NCI-H2081 treated with DMSO at 0.1 percent for 48 hours (cell line): ENCODE measurements around the gene SSBP2.
A peak's percentile ranks its signal among the peaks of the same experiment; 100 is the strongest.
"Not testable (repeated sequence)": the region's sequence is repeated elsewhere in the genome, so short reads cannot be mapped to it uniquely, and the experiment has no call there.

Source experiments
- DNase-seq: peaks from one replicate; lab custom pipeline; 2025; lab: John Stamatoyannopoulos, UW

The SSBP2 gene

DNA sequence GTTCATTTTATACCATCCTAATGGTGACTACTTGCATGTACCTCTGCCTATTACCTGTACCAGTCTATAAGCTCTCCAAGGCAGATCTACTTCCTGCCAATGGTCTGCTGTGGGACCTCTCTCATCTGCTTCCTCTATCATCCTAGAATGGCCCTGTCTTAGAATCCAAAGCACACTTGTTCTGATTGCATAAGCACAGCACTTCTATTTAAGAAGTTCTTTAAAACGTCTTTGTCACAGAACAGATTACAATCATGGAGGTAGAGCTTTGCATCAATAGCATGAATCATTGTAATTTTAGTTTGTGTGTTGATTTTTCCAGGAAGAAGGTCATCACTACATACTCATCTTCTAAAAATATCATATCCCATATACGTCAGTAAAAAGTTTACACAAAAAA lies 225.2 kb downstream of the SSBP2 start:
- DNase-seq, result no peak

DNA sequence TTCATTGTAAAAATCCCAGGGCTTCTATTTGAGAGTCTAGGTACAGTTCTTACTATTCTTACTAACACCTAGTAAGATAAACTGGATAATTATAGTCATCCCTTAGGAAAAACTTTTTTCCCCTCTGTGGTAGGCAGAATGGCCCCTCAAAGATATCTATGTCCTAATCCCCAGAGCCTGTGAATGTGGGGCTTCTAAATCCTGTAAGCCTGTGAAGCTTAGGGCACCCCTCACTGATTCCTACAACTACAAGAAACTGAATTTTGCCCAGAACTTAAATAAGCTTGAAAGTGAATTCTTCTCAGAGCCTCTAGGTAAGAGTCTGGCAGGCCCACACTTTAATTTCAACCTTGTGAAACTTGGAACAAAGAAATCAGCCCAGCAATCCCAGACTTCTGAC lies 226.9 kb downstream of the SSBP2 start:
- no peak for DNase-seq

DNA sequence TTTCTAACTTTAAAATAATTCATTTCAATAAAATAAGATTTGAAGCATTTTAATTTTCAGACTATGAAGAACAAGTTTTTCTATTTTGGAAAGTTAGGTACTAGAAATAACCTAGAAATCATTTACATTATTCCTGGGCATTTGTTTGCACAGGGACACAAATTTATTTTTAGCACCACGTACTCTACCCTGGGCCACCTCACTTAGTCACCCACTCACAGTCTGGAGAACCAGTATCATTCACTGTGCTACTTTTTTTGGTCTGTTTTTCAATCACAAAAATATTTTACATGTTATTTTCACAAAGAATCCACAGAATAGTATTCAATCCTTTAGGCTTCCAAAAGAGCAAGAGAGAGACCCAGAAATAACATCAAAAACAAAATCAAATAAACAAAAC lies 228.3 kb downstream of the SSBP2 start:
- no peak for DNase-seq

DNA sequence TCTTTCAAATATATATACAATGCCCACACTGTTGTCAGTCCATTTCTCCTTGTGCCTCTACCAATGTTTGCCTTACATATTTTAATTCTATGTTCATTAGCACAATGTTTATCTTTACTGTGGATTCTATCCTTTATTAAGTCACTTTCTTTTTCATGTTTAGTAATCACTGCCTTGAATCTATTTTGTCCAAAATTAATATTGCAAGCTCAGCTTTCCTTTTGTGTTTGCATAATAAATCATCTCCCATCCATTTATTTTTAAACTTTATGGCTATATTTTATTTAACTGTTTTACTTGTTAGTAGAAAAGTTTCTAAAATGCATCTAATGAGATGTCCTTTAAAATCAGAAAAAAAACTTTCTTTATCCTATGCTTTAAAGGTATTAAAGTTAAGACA lies 230.1 kb downstream of the SSBP2 start:
- no peak for DNase-seq

DNA sequence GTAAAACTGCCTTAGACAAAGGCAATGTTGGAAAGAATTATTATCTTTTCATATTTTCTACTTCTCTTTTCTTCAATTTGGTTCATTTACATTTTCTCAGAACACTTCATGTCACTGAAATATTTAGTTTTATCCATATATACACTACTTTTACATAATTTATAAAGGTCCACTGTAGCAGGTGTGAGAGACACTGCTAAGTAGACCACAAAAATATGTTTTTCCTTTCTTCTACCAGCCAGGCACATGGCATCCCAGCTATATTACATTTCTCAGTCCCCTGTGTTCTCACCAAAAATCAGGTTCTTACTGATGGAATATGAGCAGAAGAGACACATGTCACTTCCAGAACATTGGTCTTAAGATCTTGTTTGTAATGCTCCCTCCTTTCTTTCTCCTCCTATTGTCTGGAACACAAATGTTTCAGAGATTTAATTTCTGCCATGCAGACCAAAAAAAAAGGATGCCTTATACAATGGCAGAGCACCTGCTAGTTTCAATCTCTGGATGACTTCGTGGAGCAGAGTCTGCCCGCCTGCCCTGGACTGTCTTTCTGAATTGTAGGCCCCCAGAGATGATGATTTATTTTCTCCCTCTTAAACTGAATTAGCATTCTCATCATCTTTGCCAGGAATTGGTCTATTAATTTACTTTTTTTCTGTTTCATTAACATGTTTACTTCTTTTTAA lies 231.5 kb downstream of the SSBP2 start:
- no peak for DNase-seq

DNA sequence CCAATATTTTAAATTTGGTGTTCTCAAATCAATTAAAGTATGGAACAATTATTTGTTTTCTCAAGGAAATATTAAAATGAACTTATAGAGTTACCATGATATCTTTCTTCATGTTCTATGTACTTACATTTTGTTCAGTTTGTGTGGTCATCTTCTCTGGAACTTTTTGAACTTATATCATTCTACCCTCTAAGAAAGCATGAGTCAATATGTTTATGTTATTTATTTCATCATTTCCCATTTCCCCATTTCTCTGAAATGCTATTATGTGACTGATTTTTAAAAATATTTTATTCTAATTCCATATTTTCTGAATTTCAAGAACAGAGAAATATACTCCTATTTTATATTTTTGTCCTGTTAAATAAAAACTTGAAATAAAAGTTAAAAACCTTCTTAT lies 233.4 kb downstream of the SSBP2 start:
- DNase-seq, result no peak

DNA sequence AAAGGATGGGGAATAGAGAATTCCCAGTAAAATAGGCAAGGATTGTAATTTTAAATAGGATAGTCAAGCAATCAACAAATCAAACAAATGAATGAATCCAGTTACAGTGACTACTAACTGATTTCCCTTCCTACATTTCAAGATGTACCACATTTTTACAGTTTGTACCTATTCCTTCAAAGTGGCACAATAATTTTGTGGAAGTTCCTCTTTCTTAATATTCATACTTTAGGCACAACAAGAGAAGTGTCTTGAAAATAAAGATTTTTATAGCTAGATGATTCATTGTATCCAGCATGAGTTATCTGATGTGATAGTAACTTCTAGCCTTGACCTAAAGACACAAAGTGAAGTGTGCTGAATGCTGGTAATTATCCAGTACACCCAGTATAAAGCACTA lies 234.8 kb downstream of the SSBP2 start:
- no peak for DNase-seq

DNA sequence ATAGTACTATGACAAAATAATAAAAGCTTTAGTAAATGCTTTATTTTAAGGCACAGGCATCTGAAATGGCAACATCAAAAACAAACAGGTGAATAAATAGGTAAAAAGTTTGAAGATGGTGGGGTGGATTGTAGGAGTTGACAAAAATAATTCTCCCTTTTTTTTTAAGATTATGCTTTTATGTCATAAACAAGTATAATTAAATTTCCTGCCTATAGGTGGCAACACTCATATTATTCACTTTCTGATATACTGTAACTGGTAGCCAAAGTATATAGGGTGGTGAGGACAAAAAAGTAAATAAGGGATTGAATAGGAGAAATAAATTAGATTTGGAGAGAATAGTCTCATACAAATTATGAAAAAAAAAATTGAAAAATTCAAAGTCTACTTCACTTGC lies 236.9 kb downstream of the SSBP2 start:
- DNase-seq, result no peak

DNA sequence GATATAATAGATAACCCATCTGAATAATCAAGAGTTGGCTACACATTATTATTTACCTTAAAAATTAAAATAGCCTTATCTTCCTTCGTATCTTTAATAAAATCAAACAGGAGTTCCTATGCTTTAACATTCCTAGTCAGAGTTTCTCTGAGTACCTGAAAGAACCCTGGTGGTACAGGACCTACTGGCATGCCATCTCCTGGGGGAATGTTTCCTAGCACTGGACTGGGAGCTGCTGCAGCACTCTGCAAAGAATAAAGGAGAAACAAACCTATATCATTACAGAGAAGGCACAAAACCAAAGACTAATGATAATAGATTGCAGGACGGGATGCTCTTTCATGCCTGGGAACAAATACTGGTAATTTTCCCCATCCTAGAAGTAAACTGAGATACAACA lies 237.4 kb downstream of the SSBP2 start:
- DNase-seq, result no peak

DNA sequence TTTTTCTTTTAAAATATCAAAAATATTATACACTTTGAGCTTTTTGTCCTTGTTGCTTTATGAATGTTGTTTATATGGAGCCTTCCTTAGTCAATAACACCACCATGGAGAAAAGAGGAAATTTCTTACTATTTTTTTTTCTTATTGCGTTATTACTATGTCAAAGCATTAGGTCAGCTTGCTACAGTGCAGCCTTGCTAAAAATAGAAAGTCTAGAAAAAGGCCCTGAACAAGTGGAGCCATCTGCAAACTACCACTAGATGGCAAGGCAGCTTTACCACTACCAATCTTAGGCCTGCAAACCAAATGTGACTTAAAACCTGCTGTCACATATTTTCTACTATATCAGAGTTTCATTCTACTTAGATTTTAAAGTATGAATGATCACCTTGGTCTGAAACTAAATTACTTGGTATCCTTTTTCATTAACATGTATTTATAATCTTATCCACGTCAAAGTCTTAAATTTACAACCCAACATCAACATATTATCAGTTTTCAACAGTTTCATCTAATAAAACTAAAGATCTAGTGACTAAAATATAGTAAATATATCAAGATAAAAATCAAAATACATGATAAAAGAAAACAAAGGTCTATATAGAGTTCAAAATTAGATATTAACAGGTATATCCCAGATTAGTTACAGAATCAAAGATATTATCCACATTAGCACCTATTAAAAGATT lies 243.9 kb downstream of the SSBP2 start:
- peak; percentile 60 for DNase-seq

DNA sequence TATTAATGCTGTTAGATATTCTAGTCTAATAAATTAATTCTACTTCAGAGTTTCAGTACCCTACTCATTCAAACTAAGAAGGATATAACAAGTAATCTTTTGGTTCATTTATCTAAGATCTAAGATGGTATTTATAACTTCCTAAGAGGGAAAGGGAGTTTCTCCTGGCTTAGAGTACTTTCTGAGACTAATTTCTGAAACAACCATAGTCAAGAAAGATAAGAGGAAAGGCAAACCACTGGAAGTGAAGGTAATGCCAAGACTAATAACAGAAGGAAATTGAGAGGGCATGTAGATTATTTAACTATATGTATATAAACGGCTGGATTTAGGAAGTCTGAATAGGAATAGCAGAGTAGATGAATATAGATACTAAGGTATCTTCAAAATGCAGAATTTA lies 244.5 kb downstream of the SSBP2 start:
- DNase-seq, result no peak

DNA sequence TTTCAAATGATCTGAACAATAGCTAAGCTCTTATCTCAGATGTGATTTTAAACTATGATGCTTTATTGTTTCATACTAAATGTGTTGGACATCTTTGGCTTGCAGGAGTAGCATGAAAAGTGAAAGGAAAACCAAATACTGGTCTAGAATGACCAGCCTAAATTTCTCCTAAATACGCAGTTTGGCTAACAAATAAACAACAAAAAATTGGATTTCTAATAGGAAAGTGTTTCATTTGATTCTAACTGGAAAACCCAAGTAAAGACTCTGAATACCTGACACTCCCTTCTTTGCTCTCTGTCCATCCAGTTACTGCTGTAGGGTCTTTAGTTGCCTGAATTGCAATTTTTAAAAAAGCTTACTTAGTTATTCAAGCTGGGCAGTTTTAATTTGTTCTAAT lies 245.2 kb downstream of the SSBP2 start:
- no peak for DNase-seq

DNA sequence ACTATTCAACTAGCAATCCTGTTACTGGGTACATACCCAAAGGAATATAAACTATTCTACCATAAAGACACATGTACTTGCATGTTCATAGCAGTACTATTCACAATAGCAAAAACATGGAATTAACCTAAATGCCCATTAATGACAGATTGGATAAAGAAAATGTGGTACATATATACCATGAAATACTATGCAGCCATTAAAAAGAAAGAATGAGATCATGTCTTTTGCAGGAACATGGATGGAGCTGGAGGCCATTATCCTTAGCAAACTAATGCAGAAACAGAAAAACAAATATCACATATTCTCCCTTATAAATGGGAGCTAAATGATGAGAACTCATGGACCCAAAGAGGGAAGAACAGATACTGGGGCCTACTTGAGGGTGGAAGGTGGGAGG lies 247.3 kb downstream of the SSBP2 start:
- DNase-seq, result not testable (repeated sequence)

DNA sequence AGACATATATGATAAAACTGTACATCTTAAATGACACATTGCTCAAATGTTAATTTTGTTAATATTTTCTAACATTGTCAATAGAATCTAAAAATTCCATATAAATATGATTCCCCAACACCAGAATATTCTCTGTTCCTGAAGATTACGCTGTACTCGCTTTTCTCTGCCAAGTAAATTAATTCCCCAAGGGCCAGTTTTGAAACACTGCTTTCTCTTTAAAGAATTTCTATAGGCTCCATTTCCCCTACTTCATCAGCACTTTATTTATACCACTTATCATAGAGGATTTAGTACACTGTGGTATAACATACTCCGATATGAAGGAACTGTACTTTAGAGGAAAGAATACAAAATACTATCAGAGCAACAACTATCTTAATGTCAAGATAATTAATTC lies 255.6 kb downstream of the SSBP2 start:
- DNase-seq, result no peak

DNA sequence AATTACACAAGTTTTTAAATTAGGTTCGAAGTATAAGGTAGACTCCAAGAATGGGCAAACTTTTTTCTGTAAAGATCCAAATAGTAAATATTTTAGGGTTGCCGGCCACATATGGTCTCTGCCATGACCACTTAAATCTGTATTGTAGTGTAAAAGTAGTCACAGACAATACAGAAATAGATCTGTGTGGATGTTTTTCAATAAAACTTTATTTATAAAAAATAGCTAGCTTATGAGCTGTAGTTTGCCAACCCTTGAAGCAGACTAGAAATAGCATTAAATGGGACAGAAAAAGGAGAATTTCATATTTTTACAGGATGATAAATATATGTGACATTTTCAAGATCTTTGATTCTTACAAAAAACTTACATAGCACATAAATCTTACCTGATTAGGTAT lies 262.0 kb downstream of the SSBP2 start:
- DNase-seq, result no peak

DNA sequence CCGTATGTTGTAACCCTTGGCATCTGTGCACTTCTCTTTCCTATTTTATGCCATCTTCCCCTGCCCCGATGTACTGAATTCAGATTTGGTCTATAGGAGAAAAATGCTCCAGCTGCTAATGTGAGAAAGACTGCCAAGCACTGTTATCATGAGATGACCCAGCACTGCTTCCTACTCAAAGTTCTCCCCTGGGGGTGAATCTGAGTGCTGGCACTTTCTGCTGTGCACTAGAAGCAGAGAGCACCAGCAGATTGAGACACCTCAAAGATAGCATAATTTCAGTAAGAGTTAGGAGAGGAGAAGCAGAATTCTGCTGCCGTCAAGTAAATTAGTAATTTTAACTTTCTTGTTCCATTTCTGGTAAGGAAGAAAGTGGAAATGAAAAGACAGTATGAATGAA lies 264.2 kb downstream of the SSBP2 start:
- DNase-seq, result no peak

DNA sequence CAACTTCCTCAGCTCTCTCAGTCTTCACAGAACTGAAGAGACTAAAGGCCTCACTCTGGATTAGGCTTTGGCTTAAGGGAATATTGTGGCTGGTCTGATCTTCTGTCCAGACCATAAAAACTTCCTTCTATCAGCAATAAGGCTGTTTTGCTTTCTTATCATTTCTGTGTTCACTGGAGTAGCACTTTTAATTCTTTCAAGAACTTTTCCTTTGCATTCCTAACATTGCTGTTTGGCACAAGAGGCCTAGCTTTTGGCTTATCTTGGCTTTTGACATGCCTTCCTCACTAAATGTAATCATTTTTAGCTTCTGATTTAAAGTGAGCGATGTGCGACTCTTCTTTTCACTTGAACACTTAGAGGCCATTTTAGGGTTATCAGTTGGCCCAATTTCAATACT lies 268.3 kb downstream of the SSBP2 start:
- no peak for DNase-seq

DNA sequence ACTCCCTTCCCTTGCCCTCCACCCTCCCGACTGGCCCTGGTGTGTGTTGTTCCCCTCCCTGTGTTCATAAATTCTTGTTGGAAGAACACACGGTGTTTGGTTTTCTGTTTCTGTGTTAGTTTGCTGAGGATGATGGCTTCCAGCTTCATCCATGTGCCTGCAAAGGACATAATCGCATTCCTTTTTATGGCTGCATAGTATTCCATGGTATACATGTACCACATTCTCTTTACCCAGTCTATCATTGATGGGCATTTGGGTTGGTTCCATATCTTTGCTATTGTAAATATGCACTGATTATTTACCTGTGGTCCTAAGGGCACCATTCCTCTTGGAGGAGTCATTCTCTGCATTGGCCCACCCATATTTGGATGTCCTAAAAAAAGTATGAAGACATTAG lies 277.5 kb downstream of the SSBP2 start:
- not testable (repeated sequence) for DNase-seq

DNA sequence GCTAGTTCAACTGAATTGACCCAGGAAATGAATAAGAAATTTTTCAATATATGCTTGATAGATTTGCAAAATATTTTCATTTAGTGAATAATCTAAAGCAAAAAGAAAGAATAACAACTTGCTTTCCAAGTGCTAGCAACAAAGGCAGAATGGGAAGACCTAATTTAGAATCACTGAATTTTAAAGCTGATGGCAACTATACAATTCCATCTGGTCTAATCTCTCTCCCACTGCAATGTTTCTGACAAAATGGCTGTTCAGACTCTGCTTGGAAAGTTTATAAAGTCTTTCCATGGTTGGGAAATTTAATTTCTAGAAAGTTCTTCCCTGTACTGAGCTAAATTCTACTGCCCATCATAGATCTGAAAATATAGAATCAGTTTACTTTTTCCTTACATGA lies 281.2 kb downstream of the SSBP2 start:
- DNase-seq, result no peak

DNA sequence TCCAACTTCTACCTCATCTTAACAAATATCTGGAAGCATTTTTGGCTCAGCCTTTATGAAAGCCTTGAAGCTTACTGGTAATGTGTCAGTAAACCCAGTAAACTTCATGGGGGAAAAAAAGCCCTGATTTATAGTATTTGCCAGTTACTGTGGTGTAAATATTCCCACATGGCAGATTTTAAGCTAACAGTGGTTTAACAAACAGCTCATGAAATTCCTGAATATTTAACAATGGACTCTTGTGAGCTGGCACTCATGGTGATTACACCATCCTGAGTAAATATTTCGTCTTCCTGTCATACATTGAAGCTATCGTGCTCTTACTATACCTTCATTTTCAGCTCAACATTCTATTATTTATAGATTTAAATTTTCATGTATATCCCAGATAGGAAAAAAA lies 300.0 kb downstream of the SSBP2 start:
- no peak for DNase-seq

DNA sequence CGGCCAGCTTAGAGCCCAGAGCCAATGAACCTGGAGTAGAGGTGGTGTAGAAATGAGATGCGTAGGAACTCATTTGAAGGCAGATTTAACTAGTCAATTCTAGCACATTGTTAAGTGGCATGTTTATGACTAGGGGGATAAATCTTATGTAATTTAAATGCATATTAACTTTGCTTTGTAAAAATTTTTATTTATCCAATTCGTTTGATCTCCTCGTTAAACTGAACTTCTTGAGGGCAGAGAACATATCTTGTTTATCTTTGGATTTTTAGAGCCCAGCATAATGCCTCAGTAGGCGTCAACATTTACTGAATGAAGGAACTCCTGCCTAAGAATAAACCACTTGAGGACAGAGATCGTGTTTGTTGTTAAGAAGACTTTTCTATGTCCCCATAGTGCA lies 315.9 kb downstream of the SSBP2 start:
- no peak for DNase-seq

DNA sequence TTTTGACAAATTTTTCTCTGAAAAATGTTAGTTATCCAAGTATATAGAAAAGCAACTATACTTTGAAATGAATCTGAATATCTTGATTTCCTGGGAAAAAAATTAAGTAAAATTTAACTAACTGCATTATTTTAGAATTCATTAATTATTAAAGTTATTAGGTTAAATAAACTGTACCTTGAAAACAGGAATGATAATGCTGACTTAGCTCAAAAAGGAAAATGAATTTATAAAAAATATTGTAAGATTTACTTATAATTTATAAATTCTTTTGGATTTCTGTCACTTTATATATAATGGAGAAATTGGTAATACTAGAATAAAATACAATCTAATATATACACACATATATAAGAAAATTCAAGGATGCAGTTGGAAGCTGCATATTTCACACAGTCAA lies 320.9 kb downstream of the SSBP2 start:
- DNase-seq, result no peak

DNA sequence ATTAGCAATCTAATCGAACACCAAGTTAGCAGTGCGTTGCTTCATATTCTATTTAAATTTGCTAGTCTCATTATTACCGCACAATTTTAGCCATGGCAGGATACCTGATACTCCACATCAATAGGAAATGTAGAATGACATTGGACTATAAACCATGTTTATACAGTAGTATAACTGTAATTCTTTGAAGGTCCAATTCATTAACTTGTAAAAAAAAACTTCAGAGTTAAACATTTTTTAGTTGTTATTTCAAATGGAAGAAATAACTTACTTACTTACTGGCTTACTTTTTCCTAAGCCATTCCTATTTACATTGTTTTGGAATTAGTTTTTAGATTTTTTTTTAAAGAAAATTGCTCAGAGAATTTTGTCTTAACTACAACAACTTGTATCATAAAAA lies 321.5 kb downstream of the SSBP2 start:
- no peak for DNase-seq

DNA sequence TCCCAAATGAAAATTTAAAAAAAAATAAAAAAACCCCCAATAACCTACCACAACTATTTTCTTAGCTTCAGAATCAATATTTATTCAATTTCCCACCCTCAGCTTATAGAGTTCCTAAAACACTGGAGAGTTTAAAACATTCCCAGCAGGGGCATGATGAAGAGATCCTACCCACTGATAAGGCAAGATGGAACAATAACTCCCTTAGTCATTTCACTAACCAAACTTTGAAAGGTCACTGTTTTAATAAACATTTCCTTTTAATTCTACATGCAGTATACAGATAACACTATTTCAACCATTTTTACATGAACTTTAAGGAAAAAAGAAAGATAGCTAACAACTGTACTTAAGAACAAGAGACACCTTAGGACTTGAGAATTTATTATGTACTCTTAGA lies 322.0 kb downstream of the SSBP2 start:
- DNase-seq, result no peak
